DMS79 treated with DMSO at 0.1 percent for 48 hours (cell line): ENCODE results near the gene KLRG1.

ENCODE experiments used
- DNase-seq: peaks from one replicate; lab custom pipeline; 2025; lab: John Stamatoyannopoulos, UW

The KLRG1 gene

GRCh38 chr12:9041321-9041720, 52.0 kb downstream of the KLRG1 start:
- no peak for DNase-seq

DNA sequence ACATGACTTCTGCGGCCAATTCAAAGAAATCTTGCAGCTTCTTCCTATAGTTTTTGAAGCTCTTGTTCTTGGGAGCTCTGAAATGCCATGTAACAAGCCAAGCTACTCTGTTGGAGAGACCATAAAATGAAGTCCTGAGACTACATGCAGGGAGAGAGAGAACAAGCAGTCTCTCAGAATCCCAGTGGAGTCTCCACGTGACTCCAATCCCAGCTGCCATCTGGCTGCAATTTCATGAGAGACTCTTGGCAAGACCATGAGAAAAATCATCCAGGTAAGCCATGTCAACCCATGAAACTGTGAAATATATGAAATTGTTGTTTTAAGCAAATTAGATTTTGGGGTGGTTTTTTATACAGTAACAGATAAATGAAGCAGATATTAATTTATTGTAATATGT, 54.4 kb downstream of the KLRG1 start:
- DNase-seq = no peak

DNA sequence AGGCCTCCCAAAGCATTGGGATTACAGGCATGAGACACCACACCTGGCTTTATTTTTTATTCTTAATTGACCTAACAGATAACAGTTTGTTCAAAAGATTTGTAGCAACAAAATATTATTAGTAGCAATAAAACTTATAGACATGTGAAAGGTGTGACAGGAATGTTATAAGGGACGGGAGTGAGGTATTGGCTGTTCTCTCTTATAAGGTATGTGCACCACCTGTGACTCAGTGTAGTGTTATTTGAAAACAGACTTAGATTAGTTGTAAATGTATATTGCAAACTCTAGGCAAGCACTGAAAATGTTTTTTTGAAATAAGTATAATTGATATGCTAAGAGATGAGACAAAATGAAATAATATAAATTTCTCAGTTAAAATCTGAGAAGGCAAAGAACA, 57.8 kb downstream of the KLRG1 start:
- no peak for DNase-seq

GRCh38 chr12:9048930-9049329, 59.6 kb downstream of the KLRG1 start:
- no peak for DNase-seq

DNA sequence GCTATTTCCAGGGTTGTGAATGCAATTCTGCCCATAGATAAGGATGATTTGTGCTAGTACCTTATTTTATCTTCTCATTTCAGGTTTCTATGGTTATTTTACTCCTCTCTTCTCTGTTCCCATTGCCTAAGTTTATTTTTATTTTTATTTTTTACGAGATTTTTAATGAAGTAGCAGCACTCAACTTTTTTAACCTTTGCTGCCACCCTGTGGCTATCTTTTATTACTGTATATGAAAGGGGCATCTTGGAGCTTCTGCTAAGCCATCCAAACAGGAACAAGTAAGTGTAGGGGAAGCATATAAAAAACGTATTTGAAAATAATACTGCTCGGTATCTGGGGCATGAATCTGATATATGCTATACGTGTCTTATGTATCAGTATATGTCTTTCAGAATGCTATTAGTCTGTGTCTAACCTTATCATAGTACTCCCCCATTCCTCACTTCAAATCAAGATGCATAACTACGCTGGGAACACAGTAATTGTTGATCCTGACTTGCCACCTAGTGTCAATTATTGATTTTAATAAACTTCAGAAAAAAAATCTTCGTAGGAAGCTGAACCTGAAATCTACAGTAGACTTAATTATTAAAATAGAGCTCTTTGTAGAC, 60.3 kb downstream of the KLRG1 start:
- peak; percentile 18 for DNase-seq

DNA sequence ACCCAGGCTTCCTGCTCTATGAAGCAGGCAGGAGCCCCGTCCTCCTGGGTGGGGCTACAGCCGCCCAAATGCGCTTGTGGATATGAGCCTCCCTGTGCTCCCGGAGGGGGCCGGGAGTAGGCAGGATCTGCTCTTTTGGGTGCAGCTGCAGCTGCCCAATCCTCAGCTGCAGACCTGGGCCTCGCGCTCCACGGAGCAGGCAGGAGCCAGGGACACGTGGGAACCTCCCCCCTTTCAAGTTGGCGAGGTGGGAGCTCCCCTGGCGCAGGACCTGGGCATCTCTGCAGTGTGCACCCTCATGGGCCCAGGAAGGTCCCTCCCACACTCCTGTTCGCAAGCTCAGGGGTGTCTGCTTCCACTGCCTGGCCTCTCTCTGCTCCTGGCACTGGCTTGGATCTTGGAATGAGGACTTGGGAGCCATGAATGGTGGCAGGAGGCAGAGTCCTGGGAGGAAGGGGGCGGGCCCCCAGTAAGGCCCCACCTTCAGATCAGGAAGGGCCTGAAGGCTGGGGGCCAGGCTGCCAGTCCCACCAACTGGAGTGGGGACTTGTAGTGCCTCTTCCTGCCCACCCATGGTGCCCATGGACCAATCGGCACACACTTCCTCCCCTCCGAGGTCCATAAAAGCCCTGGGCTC, 61.3 kb downstream of the KLRG1 start:
- DNase-seq = no peak

GRCh38 chr12:9051158-9051550, 61.8 kb downstream of the KLRG1 start:
- no peak for DNase-seq

DNA sequence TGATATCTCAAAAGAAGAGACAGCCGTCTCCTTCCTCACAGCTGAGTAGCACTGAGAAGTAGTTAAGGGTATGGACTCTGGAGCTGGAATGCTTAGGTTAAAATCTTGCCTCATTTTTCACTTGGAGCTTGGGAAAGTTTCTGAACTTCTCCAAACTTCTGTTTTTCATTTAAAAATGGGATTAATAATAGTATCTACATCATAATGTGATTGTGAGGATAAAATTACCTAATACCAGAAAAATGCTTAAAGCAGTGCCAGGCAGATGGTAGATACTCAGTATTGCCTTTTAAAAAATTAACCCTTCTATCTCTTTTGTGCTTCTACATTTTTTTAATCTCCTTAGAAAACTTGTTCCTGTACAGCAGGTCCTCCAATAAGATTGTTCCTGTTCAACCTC, 63.3 kb downstream of the KLRG1 start:
- DNase-seq = no peak
